Right lobe of liver (tissue), 6 donors: ENCODE results near the gene FCAMR. TPM values are rescaled to one million over a fixed set of nuclear protein-coding genes. Genes with fewer than 3 reads are reported as not detected.

Experiments
- ATAC-seq, 4 donors: fragments of 200-7000 bp; cut with Tn5 transposase; one replicate each; pipeline ENCODE4 v1.9.1; 2020; ENCODE audit warnings: mild to moderate bottlenecking in 4 of 4, moderate library complexity in 4 of 4
- DNase-seq, 3 donors: peaks; one replicate each; pipeline ENCODE4 v3.0.0-alpha.2; 2020
- H3K27ac ChIP-seq, 3 donors: fragments of 200-600 bp; one replicate each; pipeline ENCODE4 v1.8.0; 2022
- H3K27me3 ChIP-seq, 2 donors: fragments of 200-600 bp; one replicate each; pipeline ENCODE4 v1.8.0; 2022
- H3K36me3 ChIP-seq, 4 donors: fragments of 200-600 bp; sonication (generic) in 1 of 4; one replicate each; pipeline versions ENCODE4 v1.5.1 to v1.8.0; 2017 to 2022; ENCODE audit warnings: control low read depth in 1 of 4
- H3K4me1 ChIP-seq, 4 donors: fragments of 200-600 bp; sonication (generic) in 1 of 4; one replicate each; pipeline versions ENCODE4 v1.5.1 to v1.8.0; 2017 to 2022; ENCODE audit warnings: control low read depth in 1 of 4
- H3K4me3 ChIP-seq, 3 donors: fragments of 200-600 bp; one replicate each; pipeline ENCODE4 v1.8.0; 2022
- H3K9me3 ChIP-seq, 4 donors: fragments of 200-600 bp; sonication (generic) in 1 of 4; one replicate each; pipeline versions ENCODE4 v1.5.1 to v1.8.0; 2017 to 2022; ENCODE audit warnings: control low read depth in 1 of 4
- CTCF ChIP-seq, 4 donors: fragments of 200-600 bp in 3 of 4; fragments of 450-650 bp in 1 of 4; IDR thresholded peaks; one replicate each; pipeline versions ENCODE4 v1.5.1 to v1.8.0; 2016 to 2022; ENCODE audit warnings: antibody characterized with exemption in 4 of 4, mild to moderate bottlenecking in 2 of 4
- POLR2A ChIP-seq: fragments of 450-650 bp; IDR thresholded peaks from one replicate; pipeline ENCODE4 v1.6.1; 2017; ENCODE audit warnings: antibody characterized with exemption, mild to moderate bottlenecking
- WGBS: methylation state at CpG from one replicate; pipeline ENCODE4 v1.1.6; 2018; ENCODE audit warnings: low coverage, low lambda C conversion rate; ENCODE audit not compliant: insufficient coverage; ENCODE audit errors: missing lambda C conversion rate; 5-methylcytosine and 5-hydroxymethylcytosine counted together
- intact Hi-C, 2 donors: fragments of 100-400 bp; cut with DNase I; formaldehyde crosslinking; loops; one replicate each; pipeline versions ENCODE4 v1.11.2 to v1.14.1; 2022
- total RNA-seq, 6 experiments: library from RNA; depleted of rRNA in 2 of 6; stranded (reverse); fragments of >200 nt in 2 of 6; fragmentation: NEBNext Ultra II Directional in 3 of 6; extraction: Animal tissue kit (Norgen Biotek cat#: 25700) in 3 of 6; gene quantifications; one replicate each; pipeline versions ENCODE4 v1.1.0 to v1.2.4, GENCODE V29; 2016 to 2023
- donor health status: DM: no; HTN: yes; CAD: no.
- donor health status: DM: no; HTN: no; CAD: no.
- donor health status: DM: no; HTN: no; CAD: no.
- donor health status: DM: no; HTN: yes; CAD: no.
- donor health status: DM: no; HTN: yes; CAD: no.

The FCAMR gene
- total RNA-seq, 6 experiments from 2014 or later = 0.44 to 31.1 (median 2.2) TPM

GRCh38 chr1:207006083-207006482 is 35.8 kb upstream of the FCAMR start:
- ATAC-seq (no peak), DNase-seq (no peak)
- TF ChIP-seq CTCF (IDR thresholded peaks at IDR 0.05) = no peak
- no peak for TF ChIP-seq POLR2A
- H3K4me1 ChIP-seq = peaks cover 0 to 18% (median 6%) of the 10 kb centered on the region in 4 donors
- no peak overlapping the region for H3K4me3 ChIP-seq
- 89% methylated on average over 3 of the region's 3 CpGs for WGBS
- intact Hi-C loops = no loop called here
- no peaks in the 10 kb centered on the region for H3K27me3 ChIP-seq
- H3K36me3 ChIP-seq = no peaks in the 10 kb centered on the region
- H3K27ac ChIP-seq = peak overlapping the region in 2 of 3 donors; percentile 5 to 70
- H3K9me3 ChIP-seq = no peaks in the 10 kb centered on the region

- no peaks in the 10 kb centered on the region for H3K36me3 ChIP-seq
- intact Hi-C loops = no loop called here
- no peaks in the 10 kb centered on the region for H3K9me3 ChIP-seq
- ATAC-seq (peak; percentile 75 to 91 (median 84)), DNase-seq (peak in 2 of 3 donors; percentile 44 to 63)
- no peak overlapping the region for H3K4me3 ChIP-seq
- peak; percentile 49 to 65 (median 54) for TF ChIP-seq CTCF (IDR thresholded peaks at IDR 0.05)
- no peak for TF ChIP-seq POLR2A
- H3K27me3 ChIP-seq = no peaks in the 10 kb centered on the region
- peaks cover 0 to 18% (median 6%) of the 10 kb centered on the region in 4 donors for H3K4me1 ChIP-seq
- WGBS = 26% methylated on average over 9 of the region's 9 CpGs
- H3K27ac ChIP-seq = peak overlapping the region in 2 of 3 donors; percentile 5 to 70
Measured at GRCh38 chr1:207004931-207005830, 34.9 kb upstream of the FCAMR start.

- no peak overlapping the region for H3K27ac ChIP-seq
- no peak overlapping the region for H3K4me3 ChIP-seq
- TF ChIP-seq POLR2A = no peak
- no peak for TF ChIP-seq CTCF (IDR thresholded peaks at IDR 0.05)
- H3K36me3 ChIP-seq = no peaks in the 10 kb centered on the region
- no peak for DNase-seq
- 88% methylated on average over 4 of the region's 4 CpGs for WGBS
- ATAC-seq = no peak
- no peaks in the 10 kb centered on the region for H3K27me3 ChIP-seq
- no peaks in the 10 kb centered on the region for H3K9me3 ChIP-seq
- intact Hi-C loops = no loop called here
- H3K4me1 ChIP-seq = peaks cover 0 to 18% (median 6%) of the 10 kb centered on the region in 4 donors
Measured at GRCh38 chr1:207003210-207003609, 33.0 kb upstream of the FCAMR start.

GRCh38 chr1:207002724-207003146 is 32.5 kb upstream of the FCAMR start:
- peaks cover 0 to 18% (median 6%) of the 10 kb centered on the region in 4 donors for H3K4me1 ChIP-seq
- WGBS = no CpG with 5 or more reads among the region's 1 CpG

More at GRCh38 chr1:207002724-207003146, 32.5 kb upstream of the FCAMR start:
- Histone ChIP-seq H3K4me3 (no peak overlapping the region), H3K27me3 (no peaks in the 10 kb centered on the region), H3K27ac (no peak overlapping the region), H3K36me3 (no peaks in the 10 kb centered on the region), H3K9me3 (no peaks in the 10 kb centered on the region)
- no peak for TF ChIP-seq CTCF (IDR thresholded peaks at IDR 0.05)
- TF ChIP-seq POLR2A = no peak
- ATAC-seq = peak; percentile 20 to 55 (median 32)
- intact Hi-C loops = no loop called here
- peak in 1 of 3 donors; percentile 36 for DNase-seq
